Tibial nerve (tissue), 4 donors: Measurements from ENCODE around the gene CAPN11. TPM values are rescaled to one million over a fixed set of nuclear protein-coding genes. Genes with fewer than 3 reads are reported as not detected.

ENCODE experiments used
- DNase-seq, 2 donors: peaks; one replicate each; pipeline ENCODE4 v3.0.0-alpha.2; 2019; ENCODE audit warnings: low spot score in 2 of 2
- H3K27ac ChIP-seq, 4 donors: fragments of 200-600 bp; sonication (generic) in 3 of 4; one replicate each; pipeline ENCODE4 v1.5.1; 2017 to 2019; ENCODE audit warnings: mild to moderate bottlenecking in 1 of 4
- H3K27me3 ChIP-seq, 2 donors: fragments of 200-600 bp; sonication (generic) in 1 of 2; one replicate each; pipeline versions ENCODE4 v1.5.1 to v1.6.0; 2017 to 2019
- H3K36me3 ChIP-seq, 3 donors: fragments of 200-600 bp; sonication (generic); one replicate each; pipeline ENCODE4 v1.5.1; 2018 to 2019
- H3K4me1 ChIP-seq, 4 donors: fragments of 200-600 bp; sonication (generic) in 3 of 4; one replicate each; pipeline ENCODE4 v1.5.1; 2017 to 2019
- H3K4me3 ChIP-seq, 4 donors: fragments of 200-600 bp; sonication (generic) in 3 of 4; one replicate each; pipeline ENCODE4 v1.5.1; 2017 to 2019; ENCODE audit warnings: mild to moderate bottlenecking in 1 of 4, moderate library complexity in 1 of 4
- H3K9me3 ChIP-seq, 4 donors: fragments of 200-600 bp; sonication (generic) in 3 of 4; one replicate each; pipeline ENCODE4 v1.5.1; 2017 to 2019
- EP300 ChIP-seq, 2 donors: sonication (generic); formaldehyde crosslinking; IDR thresholded peaks; one replicate each; pipeline ENCODE4 v1.6.1; 2017; ENCODE audit warnings: antibody characterized with exemption in 2 of 2, mild to moderate bottlenecking in 1 of 2
- POLR2A ChIP-seq, 2 donors: fragments of 450-650 bp; IDR thresholded peaks; one replicate each; pipeline ENCODE4 v1.6.1; 2017; ENCODE audit warnings: antibody characterized with exemption in 2 of 2, mild to moderate bottlenecking in 2 of 2, moderate library complexity in 2 of 2
- WGBS, 2 donors: methylation state at CpG; one replicate each; pipeline ENCODE4 v1.1.5; 2018; 5-methylcytosine and 5-hydroxymethylcytosine counted together
- total RNA-seq, 4 donors: library from RNA; depleted of rRNA; stranded (reverse); fragments of >200 nt; gene quantifications; one replicate each; pipeline ENCODE4 v1.1.0, GENCODE V29; 2016
- TF ChIP-seq, protein P1 (sequence below), 5 experiments: fragments of 200-600 bp in 3 of 5; fragments of 450-650 bp in 2 of 5; sonication (generic) in 3 of 5; IDR thresholded peaks; one replicate each; pipeline ENCODE4 v1.5.1; 2016 to 2019; ENCODE audit warnings: antibody characterized with exemption in 5 of 5, mild to moderate bottlenecking in 3 of 5, moderate library complexity in 2 of 5

The CAPN11 gene
- total RNA-seq, 4 donors from 2014 or later = 0.21 to 6.5 (median 4.2) TPM

GRCh38 chr6:44135173-44135758 is 23.4 kb upstream of the CAPN11 start:
- Histone ChIP-seq H3K27ac (no peak overlapping the region), H3K9me3 (no peaks in the 10 kb centered on the region), H3K4me3 (no peak overlapping the region), H3K27me3 (no peaks in the 10 kb centered on the region), H3K36me3 (peaks cover 0 to 58% (median 0%) of the 10 kb centered on the region in 3 donors), H3K4me1 (peaks cover 0 to 22% (median 7%) of the 10 kb centered on the region in 4 donors)
- DNase-seq = no peak
- no peak for TF ChIP-seq EP300 (IDR thresholded peaks at IDR 0.05)
- 80 to 81% methylated on average over 10 of the region's 10 CpGs for WGBS, 2 donors

GRCh38 chr6:44135875-44136274 is 22.7 kb upstream of the CAPN11 start:
- no peak for DNase-seq
- Histone ChIP-seq H3K36me3 (peaks cover 0 to 64% (median under 1%) of the 10 kb centered on the region in 3 donors), H3K9me3 (no peaks in the 10 kb centered on the region)

DNA sequence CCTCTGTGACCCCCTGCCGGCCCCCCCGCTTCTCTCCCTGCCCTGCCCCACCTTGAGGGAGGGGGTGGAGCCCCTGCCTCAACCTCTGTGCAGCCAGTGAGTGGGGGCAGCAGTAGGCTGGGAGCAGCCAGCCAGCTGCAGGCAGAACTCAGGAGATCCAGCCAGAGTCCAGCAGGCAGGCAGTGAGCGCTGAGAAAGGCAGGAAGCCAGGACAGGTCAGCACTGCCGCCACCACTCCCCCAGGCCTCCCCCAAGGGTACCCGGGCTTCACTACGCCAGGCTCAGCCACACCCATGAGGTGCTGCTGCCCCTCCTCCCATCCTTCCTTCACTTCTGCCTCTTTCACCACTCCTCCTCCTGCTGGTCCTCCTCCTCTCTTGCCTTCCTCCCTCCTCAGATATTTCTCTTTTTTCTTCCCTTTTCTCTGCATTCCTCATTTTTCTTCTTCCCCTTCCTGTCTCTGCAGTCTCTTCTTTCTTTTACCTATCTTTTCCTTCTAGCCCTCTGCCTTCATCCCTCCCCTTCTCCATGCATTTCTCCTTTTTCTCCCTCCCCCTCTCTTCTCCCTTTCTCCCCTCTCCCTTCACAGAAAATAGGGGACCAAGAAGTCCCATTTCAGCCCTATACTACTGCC is 19.8 kb upstream of the CAPN11 start:
- Histone ChIP-seq H3K4me1 (peaks cover 0 to 4% (median 0%) of the 10 kb centered on the region in 4 donors), H3K4me3 (no peak overlapping the region), H3K27me3 (no peaks in the 10 kb centered on the region), H3K27ac (no peak overlapping the region), H3K36me3 (peaks cover 0 to 94% (median 4%) of the 10 kb centered on the region in 3 donors), H3K9me3 (no peaks in the 10 kb centered on the region)
- TF ChIP-seq, protein P1, sequence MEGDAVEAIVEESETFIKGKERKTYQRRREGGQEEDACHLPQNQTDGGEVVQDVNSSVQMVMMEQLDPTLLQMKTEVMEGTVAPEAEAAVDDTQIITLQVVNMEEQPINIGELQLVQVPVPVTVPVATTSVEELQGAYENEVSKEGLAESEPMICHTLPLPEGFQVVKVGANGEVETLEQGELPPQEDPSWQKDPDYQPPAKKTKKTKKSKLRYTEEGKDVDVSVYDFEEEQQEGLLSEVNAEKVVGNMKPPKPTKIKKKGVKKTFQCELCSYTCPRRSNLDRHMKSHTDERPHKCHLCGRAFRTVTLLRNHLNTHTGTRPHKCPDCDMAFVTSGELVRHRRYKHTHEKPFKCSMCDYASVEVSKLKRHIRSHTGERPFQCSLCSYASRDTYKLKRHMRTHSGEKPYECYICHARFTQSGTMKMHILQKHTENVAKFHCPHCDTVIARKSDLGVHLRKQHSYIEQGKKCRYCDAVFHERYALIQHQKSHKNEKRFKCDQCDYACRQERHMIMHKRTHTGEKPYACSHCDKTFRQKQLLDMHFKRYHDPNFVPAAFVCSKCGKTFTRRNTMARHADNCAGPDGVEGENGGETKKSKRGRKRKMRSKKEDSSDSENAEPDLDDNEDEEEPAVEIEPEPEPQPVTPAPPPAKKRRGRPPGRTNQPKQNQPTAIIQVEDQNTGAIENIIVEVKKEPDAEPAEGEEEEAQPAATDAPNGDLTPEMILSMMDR (IDR thresholded peaks at IDR 0.05) = no peak
- no peak for TF ChIP-seq EP300 (IDR thresholded peaks at IDR 0.05)
- no peak for TF ChIP-seq POLR2A (IDR thresholded peaks at IDR 0.05)
- 55 to 62% methylated on average over 4 to 6 of the region's 6 CpGs for WGBS, 2 donors
- no peak for DNase-seq

More at GRCh38 chr6:44135875-44136274, 22.7 kb upstream of the CAPN11 start:
- TF ChIP-seq EP300 (IDR thresholded peaks at IDR 0.05) = no peak
- TF ChIP-seq POLR2A (IDR thresholded peaks at IDR 0.05) = no peak
- TF ChIP-seq, protein P1 (IDR thresholded peaks at IDR 0.05) = no peak
- Histone ChIP-seq H3K27me3 (no peaks in the 10 kb centered on the region), H3K4me3 (no peak overlapping the region), H3K4me1 (peaks cover 0 to 22% (median 7%) of the 10 kb centered on the region in 4 donors), H3K27ac (no peak overlapping the region)
- WGBS, 2 donors = 82 to 86% methylated on average over 7 of the region's 7 CpGs

DNA sequence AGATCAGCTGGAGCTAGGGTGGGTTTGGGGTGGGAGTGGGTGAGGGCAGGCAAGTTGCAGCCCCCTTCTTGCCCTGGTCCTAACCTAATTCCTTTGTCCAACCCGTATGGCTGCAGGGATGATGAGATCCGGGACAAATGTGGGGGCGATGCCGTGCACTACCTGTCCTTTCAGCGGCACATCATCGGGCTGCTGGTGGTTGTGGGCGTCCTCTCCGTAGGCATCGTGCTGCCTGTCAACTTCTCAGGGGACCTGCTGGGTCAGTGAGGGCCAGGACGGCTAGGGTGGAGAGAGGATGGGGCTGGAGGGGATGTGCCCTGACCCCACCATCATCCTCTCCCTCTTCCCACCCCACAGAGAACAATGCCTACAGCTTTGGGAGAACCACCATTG is 19.3 kb upstream of the CAPN11 start:
- no peak overlapping the region for H3K4me3 ChIP-seq
- no peak for DNase-seq
- H3K36me3 ChIP-seq = peaks cover 0 to 99% (median 4%) of the 10 kb centered on the region in 3 donors
- no peaks in the 10 kb centered on the region for H3K4me1 ChIP-seq
- H3K9me3 ChIP-seq = no peaks in the 10 kb centered on the region
- no peak overlapping the region for H3K27ac ChIP-seq
- 81 to 86% methylated on average over 10 of the region's 10 CpGs for WGBS, 2 donors
- TF ChIP-seq EP300 (IDR thresholded peaks at IDR 0.05) (no peak), POLR2A (IDR thresholded peaks at IDR 0.05) (no peak)
- TF ChIP-seq, protein P1 (IDR thresholded peaks at IDR 0.05) = no peak
- H3K27me3 ChIP-seq = no peaks in the 10 kb centered on the region

GRCh38 chr6:44142835-44143234 is 15.8 kb upstream of the CAPN11 start:
- peaks cover 0 to 100% (median 4%) of the 10 kb centered on the region in 3 donors for H3K36me3 ChIP-seq
- 90 to 95% methylated on average over 1 of the region's 1 CpG for WGBS, 2 donors
- no peak for DNase-seq
- no peaks in the 10 kb centered on the region for H3K9me3 ChIP-seq
- no peaks in the 10 kb centered on the region for H3K4me1 ChIP-seq
- no peaks in the 10 kb centered on the region for H3K27me3 ChIP-seq
- TF ChIP-seq EP300 (IDR thresholded peaks at IDR 0.05) = no peak
- TF ChIP-seq, protein P1 (IDR thresholded peaks at IDR 0.05) = no peak
- no peak for TF ChIP-seq POLR2A (IDR thresholded peaks at IDR 0.05)
- H3K4me3 ChIP-seq = no peak overlapping the region
- no peak overlapping the region for H3K27ac ChIP-seq
